GM19452 (cell line): ENCODE data around the gene THAP4.

ENCODE experiments used
- ATAC-seq: cut with Tn5 transposase; IDR thresholded peaks from one replicate; pipeline ENCODE4 v1.9.1; 2021; ENCODE audit not compliant: unreplicated experiment

The THAP4 gene

GRCh38 chr2:241550616-241551580 is 86.1 kb downstream of the THAP4 start:
- ATAC-seq, result no peak

GRCh38 chr2:241548451-241548835 is 88.5 kb downstream of the THAP4 start:
- ATAC-seq, result no peak

DNA sequence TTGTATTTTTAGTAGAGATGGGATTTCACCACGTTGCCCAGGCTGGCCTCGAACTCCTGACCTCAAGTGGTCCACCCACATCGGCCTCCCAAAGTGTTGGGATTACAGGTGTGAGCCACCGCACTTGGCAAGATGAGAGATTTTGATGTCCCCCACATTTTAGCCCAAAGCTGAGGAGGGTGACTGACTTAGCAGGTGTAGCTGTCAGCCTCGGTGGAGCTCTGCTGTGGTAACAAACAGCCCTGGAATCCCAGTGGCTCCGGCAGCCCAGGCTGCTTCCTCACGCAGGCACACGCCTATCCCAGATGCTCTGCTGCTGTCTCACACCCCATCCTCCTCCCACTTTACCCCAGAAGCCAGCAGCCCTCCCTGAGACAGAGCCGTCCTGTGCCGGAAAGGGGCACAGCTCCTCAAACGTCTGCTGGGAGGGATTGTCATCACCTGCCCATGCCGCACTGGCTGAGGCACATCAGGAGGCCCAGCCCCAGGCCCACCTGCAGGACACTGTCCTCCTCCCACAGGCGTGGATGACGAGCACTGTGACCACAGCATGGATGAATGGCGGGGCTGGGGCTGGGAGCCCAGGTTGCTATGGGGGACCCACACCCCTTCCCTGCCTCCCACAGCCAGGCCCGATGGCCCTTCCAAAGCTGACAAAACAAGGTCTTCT is 89.0 kb downstream of the THAP4 start:
- no peak for ATAC-seq

GRCh38 chr2:241546771-241547498 is 90.0 kb downstream of the THAP4 start:
- no peak for ATAC-seq

DNA sequence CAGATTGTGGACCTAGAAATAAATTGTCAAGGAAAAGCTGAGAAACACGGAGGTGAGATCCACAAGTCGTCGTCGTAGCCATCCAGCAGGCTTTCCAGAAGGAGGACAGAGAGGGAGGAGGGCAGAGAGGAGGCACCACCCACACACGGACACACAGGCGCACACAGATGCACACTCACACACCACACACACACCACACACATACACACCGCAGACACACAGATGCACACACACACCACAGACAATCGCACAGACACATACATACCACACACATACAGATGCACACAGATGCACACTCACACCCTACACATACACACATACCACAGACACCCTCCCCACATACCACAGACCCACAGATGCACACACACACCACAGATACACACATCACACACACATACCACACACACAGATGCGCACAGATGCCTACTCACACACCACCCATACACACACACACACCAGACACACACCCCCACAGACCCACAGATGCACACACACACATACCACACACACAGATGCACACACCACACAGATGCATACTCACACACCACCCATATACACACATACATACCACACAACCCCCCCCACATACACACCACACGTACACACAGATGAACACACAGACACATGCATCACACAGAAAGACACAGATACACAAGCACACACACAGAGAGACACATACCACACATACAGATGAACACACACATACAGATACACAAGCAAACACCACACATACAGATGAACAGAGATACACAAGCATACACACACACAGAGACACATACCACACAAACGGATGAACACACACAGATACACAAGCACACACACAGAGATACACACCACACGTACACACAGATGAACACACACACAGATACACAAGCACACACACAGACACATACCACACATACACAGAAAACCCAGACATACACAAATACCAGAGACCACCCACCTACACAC is 91.2 kb downstream of the THAP4 start:
- no peak for ATAC-seq

DNA sequence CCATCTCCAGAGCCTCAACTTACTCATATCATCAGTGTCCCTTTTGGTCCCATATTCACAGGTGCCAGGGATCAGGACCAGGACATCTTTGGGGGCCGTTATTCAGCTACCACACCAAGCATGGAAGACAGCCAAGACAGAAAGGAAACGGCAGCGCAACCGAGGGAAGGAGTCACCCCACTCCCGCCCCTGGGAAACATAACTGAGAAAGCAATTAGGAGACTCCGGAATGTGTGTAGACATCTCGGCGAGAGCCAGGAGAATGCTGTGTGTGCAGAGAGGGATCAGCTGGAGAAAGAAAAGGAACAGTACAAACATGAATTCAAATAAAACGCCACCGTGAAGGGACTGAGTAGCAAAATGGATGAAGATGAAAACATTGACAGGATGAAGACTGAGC is 91.9 kb downstream of the THAP4 start:
- no peak for ATAC-seq

- no peak for ATAC-seq
Observed at GRCh38 chr2:241542278-241542605, 94.7 kb downstream of the THAP4 start.

DNA sequence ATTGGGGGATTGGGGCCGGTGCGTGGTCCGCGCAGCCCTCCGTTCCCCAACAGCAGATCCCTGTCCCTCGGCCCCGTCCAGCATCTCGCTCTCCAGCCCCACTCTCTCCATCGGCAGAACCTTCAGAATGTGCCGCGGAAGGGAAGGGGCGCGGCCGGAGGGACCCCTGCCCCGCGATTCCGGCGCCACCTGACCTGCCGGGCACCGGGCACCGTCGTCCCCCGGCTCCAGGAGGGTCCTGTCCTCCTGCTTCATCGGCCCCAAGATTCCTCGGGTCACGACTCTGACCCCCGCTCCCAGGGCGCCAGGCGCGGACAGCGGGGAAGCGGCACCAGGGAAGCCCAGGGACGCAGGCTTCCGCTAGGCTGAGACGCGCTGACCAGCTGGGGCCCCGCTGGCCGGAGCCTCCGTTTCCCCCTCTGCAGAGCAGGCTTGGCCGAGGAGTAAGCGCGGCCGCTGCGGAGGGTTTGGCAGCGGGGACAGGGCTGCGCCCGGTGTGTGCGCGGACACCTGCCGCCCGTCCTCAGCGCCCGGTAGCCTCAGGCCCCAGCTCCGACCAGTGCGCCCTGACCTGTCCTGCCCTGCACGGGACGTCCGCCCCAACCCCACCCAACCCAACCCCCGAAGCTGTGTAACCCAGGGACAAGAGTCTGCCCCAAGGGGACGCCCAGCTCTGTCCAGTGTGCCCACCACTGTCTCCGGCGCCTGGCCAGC is 95.2 kb downstream of the THAP4 start:
- no peak for ATAC-seq

DNA sequence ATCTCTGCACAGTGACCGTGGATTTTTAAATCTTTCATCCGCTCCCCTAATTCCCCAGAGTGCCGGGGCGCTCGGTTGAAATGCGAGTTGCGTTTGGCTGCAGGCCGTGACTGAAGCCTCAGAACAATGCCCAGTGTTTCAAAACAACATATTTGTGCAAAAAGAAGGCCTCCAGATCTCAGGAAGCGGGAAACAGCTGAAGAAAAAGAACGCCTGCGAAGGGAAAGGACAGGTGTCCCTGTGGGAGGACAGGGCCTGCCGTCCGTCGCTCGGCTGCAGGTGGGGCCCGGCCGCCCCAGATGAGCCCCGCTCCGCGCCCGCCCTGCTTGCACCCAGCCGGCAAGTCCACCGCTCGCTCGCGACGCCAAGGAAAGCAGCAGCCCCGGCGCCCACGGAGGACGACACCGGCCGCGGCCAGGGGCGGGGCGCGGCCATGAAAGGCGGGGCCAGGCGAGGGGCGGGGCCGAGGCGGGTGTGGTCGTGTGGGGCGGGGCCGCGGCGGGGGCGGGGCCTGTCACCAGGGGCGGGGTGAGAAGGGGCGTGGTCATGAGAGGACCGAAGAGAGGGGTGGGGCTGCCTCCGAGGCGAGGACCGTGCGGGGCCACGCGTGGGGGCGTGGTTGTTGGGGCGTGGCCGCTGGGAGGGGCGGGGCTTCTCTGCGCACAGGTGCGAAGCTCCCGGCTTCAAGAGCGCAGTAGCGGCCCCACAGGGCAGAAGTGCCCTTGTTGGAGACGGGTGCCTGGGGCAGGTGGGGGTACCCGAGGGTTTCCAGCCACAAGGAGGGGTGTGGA is 96.0 kb downstream of the THAP4 start:
- no peak for ATAC-seq

- ATAC-seq, result no peak
Observed at GRCh38 chr2:241540401-241540770, 96.6 kb downstream of the THAP4 start.

DNA sequence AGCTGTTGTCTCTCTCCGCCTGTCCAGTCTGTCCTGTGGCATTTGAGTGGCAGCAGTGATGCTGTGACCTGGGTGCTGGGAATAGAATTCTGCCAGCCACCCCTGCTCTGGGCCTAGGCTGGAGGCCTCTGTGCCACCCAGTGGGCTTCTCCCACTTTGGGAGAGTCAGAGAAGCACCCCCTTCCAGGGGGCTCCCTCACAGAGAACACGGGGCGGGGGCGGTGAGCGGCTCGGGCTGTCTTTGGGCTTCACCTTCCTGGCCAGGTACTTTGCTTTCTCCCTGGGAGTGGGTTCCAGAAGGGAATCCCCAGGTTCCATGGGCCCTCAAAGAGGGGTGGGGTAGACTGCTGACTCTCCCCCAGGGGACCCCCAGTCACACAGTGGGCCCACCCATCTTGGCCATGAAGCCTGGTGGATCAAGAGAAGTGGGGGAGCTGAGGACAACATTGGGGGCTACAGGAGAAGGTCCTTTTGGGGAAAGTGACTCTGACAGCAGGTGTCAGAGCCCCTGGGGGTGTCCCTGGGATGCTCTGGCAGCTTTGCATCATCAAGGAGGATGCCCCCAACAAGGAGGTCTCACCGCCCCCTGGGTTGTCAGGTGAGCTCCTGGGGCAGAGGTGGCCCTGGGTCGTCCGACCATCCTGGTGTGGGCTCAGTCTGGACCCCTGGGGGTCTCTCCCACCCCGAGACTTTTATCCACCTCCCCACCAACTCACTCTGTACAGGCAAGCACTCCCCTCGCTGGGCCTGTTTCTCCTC is 97.2 kb downstream of the THAP4 start:
- ATAC-seq, result no peak

GRCh38 chr2:241538838-241539615 is 97.9 kb downstream of the THAP4 start:
- ATAC-seq, result no peak

- no peak for ATAC-seq
Observed at GRCh38 chr2:241535871-241536655, 100.9 kb downstream of the THAP4 start.

- ATAC-seq, result no peak
Observed at GRCh38 chr2:241534701-241535375, 102.1 kb downstream of the THAP4 start.
